ENCODE results near the gene DCUN1D3.

- no peak for TF ChIP-seq JUNB (IDR thresholded peaks at IDR 0.05; ENCODE audit: unreplicated experiment)
- no peak for TF ChIP-seq POLR2AphosphoS5 (IDR thresholded peaks at IDR 0.05; ENCODE audit: low read depth)
- no peak for TF ChIP-seq CTCF (conservative IDR thresholded peaks at IDR 0.05; ENCODE audit: low read depth in 2 of 2)
- no peak for TF ChIP-seq EZH2 (IDR thresholded peaks at IDR 0.05; ENCODE audit: low read depth, unreplicated experiment)
- TF ChIP-seq ZNF331 (CRISPR knock-in tag; IDR thresholded peaks at IDR 0.05; ENCODE audit: low read depth) = no peak
- no peak for TF ChIP-seq EZH2phosphoT487 (IDR thresholded peaks at IDR 0.05; ENCODE audit: unreplicated experiment)
These were observed 41.4 kb upstream of the DCUN1D3 start for GRCh38 chr16:20941636-20941926.
